Peyer's patch (tissue), 4 donors: ENCODE results near the gene IPMK.

ENCODE experiments used
- CTCF ChIP-seq, 6 experiments: fragments of 450-650 bp in 4 of 6; fragments of 200-600 bp in 2 of 6; sonication (generic) in 1 of 6; IDR thresholded peaks; one replicate each; pipeline ENCODE4 v1.5.1; 2017 to 2019; ENCODE audit warnings: antibody characterized with exemption in 6 of 6, mild to moderate bottlenecking in 3 of 6, moderate library complexity in 1 of 6
- POLR2A ChIP-seq, 2 donors: fragments of 450-650 bp; IDR thresholded peaks; one replicate each; pipeline ENCODE4 v1.5.1; 2017; ENCODE audit warnings: antibody characterized with exemption in 2 of 2, mild to moderate bottlenecking in 2 of 2, moderate library complexity in 2 of 2

GRCh38 chr10:58311026-58311425 is 43.3 kb upstream of the IPMK start:
- TF ChIP-seq POLR2A (IDR thresholded peaks at IDR 0.05) = no peak
- no peak for TF ChIP-seq CTCF (IDR thresholded peaks at IDR 0.05)
